K562 (cell line): ENCODE measurements around the gene S100A9. TPM values are rescaled to one million over a fixed set of nuclear protein-coding genes. Genes with fewer than 3 reads are reported as not detected.

Source experiments
- AFF1 ChIP-seq, 2 experiments: fragments of 450-650 bp; IDR thresholded peaks; 2 replicates each; pipeline ENCODE4 v1.6.1; 2018; ENCODE audit warnings: mild to moderate bottlenecking in 2 of 2, low read depth in 1 of 2; ENCODE audit not compliant: partially characterized antibody in 2 of 2
- ARID1B ChIP-seq: fragments of 450-650 bp; IDR thresholded peaks from 2 replicates; pipeline ENCODE4 v1.6.1; 2016; ENCODE audit warnings: antibody characterized with exemption, mild to moderate bottlenecking, inconsistent platforms
- ATF3 ChIP-seq, 2 experiments: fragments of 450-650 bp in 1 of 2; sonication (generic) in 1 of 2; formaldehyde crosslinking in 1 of 2; IDR thresholded peaks in 1 of 2; conservative IDR thresholded peaks in 1 of 2; 2 replicates each; pipeline versions ENCODE4 v1.6.1 to v1.8.1; 2016 to 2023; ENCODE audit warnings: mild to moderate bottlenecking in 2 of 2, moderate library complexity in 2 of 2, inconsistent platforms in 1 of 2, missing genetic modification reagents in 1 of 2
- CCNT2 ChIP-seq: IDR thresholded peaks from 2 replicates; pipeline ENCODE4 v1.6.1; 2011; ENCODE audit warnings: borderline replicate concordance, low read depth, mild to moderate bottlenecking, moderate library complexity, mixed read lengths, low read length; ENCODE audit not compliant: insufficient read length; ENCODE audit errors: extremely low read depth
- DPF2 ChIP-seq: fragments of 450-650 bp; IDR thresholded peaks from 2 replicates; pipeline ENCODE4 v1.6.1; 2016
- EP300 ChIP-seq: IDR thresholded peaks from 2 replicates; pipeline ENCODE4 v1.6.1; 2012; ENCODE audit warnings: low read length, improper control_type of control experiment
- FOXM1 ChIP-seq, 2 experiments: fragments of 450-650 bp in 1 of 2; sonication (generic) in 1 of 2; formaldehyde crosslinking in 1 of 2; IDR thresholded peaks; 2 replicates each; pipeline versions ENCODE4 v1.6.1 to v1.9.0; 2017 to 2022; ENCODE audit warnings: low read depth in 2 of 2, mild to moderate bottlenecking in 2 of 2, missing genetic modification reagents in 1 of 2, moderate library complexity in 1 of 2
- GATA2 ChIP-seq: sonication (generic); formaldehyde crosslinking; IDR thresholded peaks from 2 replicates; pipeline ENCODE4 v1.4.0; 2020; ENCODE audit warnings: mild to moderate bottlenecking, missing genetic modification reagents
- HES1 ChIP-seq: fragments of 450-650 bp; IDR thresholded peaks from 2 replicates; pipeline ENCODE4 v1.6.1; 2016; ENCODE audit warnings: low read depth, mild to moderate bottlenecking, moderate library complexity
- KLF16 ChIP-seq: IDR thresholded peaks from 2 replicates; pipeline ENCODE4 v1.6.1; 2016; ENCODE audit warnings: antibody characterized with exemption
- LEF1 ChIP-seq: fragments of 450-650 bp; IDR thresholded peaks from 2 replicates; pipeline ENCODE4 v1.6.1; 2016; ENCODE audit warnings: mild to moderate bottlenecking
- MTA2 ChIP-seq: fragments of 450-650 bp; IDR thresholded peaks from 2 replicates; pipeline ENCODE4 v1.6.1; 2016; ENCODE audit warnings: low read depth
- NCOA6 ChIP-seq: fragments of 450-650 bp; IDR thresholded peaks from 2 replicates; pipeline ENCODE4 v1.6.1; 2017; ENCODE audit warnings: mild to moderate bottlenecking
- NFE2 ChIP-seq: IDR thresholded peaks from 2 replicates; pipeline ENCODE4 v1.6.1; 2014; ENCODE audit warnings: antibody characterized with exemption, low read depth
- PTBP1 ChIP-seq: fragments of 200-400 bp; formaldehyde crosslinking; IDR thresholded peaks from 2 replicates; pipeline ENCODE4 v1.6.1; 2017; ENCODE audit warnings: low read depth, low read length
- SMAD4 ChIP-seq: fragments of 250-450 bp; sonication (Bioruptor Pico); conservative IDR thresholded peaks from 2 replicates; pipeline ENCODE4 v1.8.0; 2021; ENCODE audit warnings: inconsistent platforms, mild to moderate bottlenecking, moderate library complexity
- SMARCC2 ChIP-seq: fragments of 450-650 bp; IDR thresholded peaks from 2 replicates; pipeline ENCODE4 v1.6.1; 2017; ENCODE audit warnings: antibody characterized with exemption, moderate library complexity, mild to moderate bottlenecking, low read depth
- SOX6 ChIP-seq: fragments of 450-650 bp; IDR thresholded peaks from 2 replicates; pipeline ENCODE4 v1.6.1; 2014; ENCODE audit warnings: mild to moderate bottlenecking
- TAL1 ChIP-seq: fragments of 450-650 bp; IDR thresholded peaks from 2 replicates; pipeline ENCODE4 v1.6.1; 2016; ENCODE audit warnings: mild to moderate bottlenecking
- TCF3 ChIP-seq: sonication (generic); formaldehyde crosslinking; IDR thresholded peaks from 2 replicates; pipeline ENCODE4 v1.4.0; 2020; ENCODE audit warnings: mild to moderate bottlenecking, missing genetic modification reagents
- ZNF146 ChIP-seq: IDR thresholded peaks from one replicate; pipeline ENCODE4 v1.6.1; 2018; ENCODE audit warnings: missing compliant biosample characterization; ENCODE audit not compliant: unreplicated experiment
- ZNF41 ChIP-seq: fragments of 250-450 bp; sonication (Bioruptor Pico); conservative IDR thresholded peaks from 2 replicates; pipeline ENCODE4 v1.4.0; 2020; ENCODE audit warnings: mild to moderate bottlenecking
- polyA plus RNA-seq, 8 experiments: library from polyadenylated mRNA; depleted of rRNA in 4 of 8; stranded (reverse) in 5 of 8; unstranded in 3 of 8; fragments of >200 nt; fragmentation: Nextera tagmentation in 2 of 8; fragmentation: Illumina TruSeq in 1 of 8; extraction: Ambion mirVana in 2 of 8; extraction: Trizol in 1 of 8; gene quantifications; 2 replicates each; pipeline versions ENCODE4 v1.2.1 to v1.2.3, GENCODE V29; 2011 to 2014; ENCODE audit warnings: inconsistent platforms in 1 of 8, missing spikeins in 1 of 8
- total RNA-seq, 7 experiments: library from RNA; depleted of rRNA in 6 of 7; stranded (reverse); fragments of >200 nt in 6 of 7; fragmentation: Illumina TruSeq in 2 of 7; extraction: Trizol in 2 of 7; gene quantifications; 2 replicates each; pipeline versions ENCODE4 v1.2.1 to v1.2.3, GENCODE V29; 2011 to 2021; ENCODE audit warnings: low replicate concordance in 1 of 7
- TF ChIP-seq, protein P1 (sequence below), 2 experiments: fragments of 450-650 bp; conservative IDR thresholded peaks; 2 replicates each; pipeline ENCODE4 v1.6.1; 2017; ENCODE audit warnings: mild to moderate bottlenecking in 2 of 2, moderate library complexity in 2 of 2

S100A9 gene
- total and polyA plus RNA-seq, 9 of the 15 experiments (the other 6 are each of a cell fraction or from before 2014, with no cell fraction given), result 0.80 TPM; not detected in 8

GRCh38 chr1:153342178-153342577 lies 15.5 kb upstream of the S100A9 start (continued):
- peak in 1 of 2 experiments; percentile 16 for TF ChIP-seq AFF1 (IDR thresholded peaks at IDR 0.05; ENCODE audit: low read depth in 1 of 2, partially characterized antibody in 2 of 2)
- peak; percentile 89 for TF ChIP-seq ARID1B
- peak; percentile 53 for TF ChIP-seq DPF2
- TF ChIP-seq FOXM1 (IDR thresholded peaks at IDR 0.05; ENCODE audit: low read depth), result peak; percentile 67; the same call in 1 of the 2 replicates
- TF ChIP-seq FOXM1 (CRISPR knock-in tag; IDR thresholded peaks at IDR 0.05; ENCODE audit: low read depth), result no peak
- TF ChIP-seq SOX6, result peak; percentile 93
- no peak for TF ChIP-seq KLF16
- TF ChIP-seq ZNF146 (CRISPR knock-in tag), result no peak
- no peak for TF ChIP-seq NCOA6
- TF ChIP-seq, protein P1, sequence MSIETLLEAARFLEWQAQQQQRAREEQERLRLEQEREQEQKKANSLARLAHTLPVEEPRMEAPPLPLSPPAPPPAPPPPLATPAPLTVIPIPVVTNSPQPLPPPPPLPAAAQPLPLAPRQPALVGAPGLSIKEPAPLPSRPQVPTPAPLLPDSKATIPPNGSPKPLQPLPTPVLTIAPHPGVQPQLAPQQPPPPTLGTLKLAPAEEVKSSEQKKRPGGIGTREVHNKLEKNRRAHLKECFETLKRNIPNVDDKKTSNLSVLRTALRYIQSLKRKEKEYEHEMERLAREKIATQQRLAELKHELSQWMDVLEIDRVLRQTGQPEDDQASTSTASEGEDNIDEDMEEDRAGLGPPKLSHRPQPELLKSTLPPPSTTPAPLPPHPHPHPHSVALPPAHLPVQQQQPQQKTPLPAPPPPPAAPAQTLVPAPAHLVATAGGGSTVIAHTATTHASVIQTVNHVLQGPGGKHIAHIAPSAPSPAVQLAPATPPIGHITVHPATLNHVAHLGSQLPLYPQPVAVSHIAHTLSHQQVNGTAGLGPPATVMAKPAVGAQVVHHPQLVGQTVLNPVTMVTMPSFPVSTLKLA (conservative IDR thresholded peaks at IDR 0.05), result 0 out of 4 replicates have a peak, but pooled peaks of 1 of the 2 experiments have one; percentile 31
- peak; percentile 93 for TF ChIP-seq TAL1
- TF ChIP-seq NFE2, result peak; percentile 52; the same call in 1 of the 2 replicates
- TF ChIP-seq MTA2, result peak; percentile 81
- peak; percentile 93 for TF ChIP-seq EP300
- TF ChIP-seq ZNF41 (CRISPR knock-in tag), result no peak
- peak; percentile 35; the same call in 1 of the 2 replicates for TF ChIP-seq ATF3 (IDR thresholded peaks at IDR 0.05)
- no peak for TF ChIP-seq ATF3 (CRISPR knock-in tag; conservative IDR thresholded peaks at IDR 0.05)
- peak; percentile 60; the same call in 1 of the 2 replicates for TF ChIP-seq LEF1
- TF ChIP-seq GATA2, result peak; percentile 46; the same call in 1 of the 2 replicates
- peak; percentile 24; the same call in 1 of the 2 replicates for TF ChIP-seq HES1
- TF ChIP-seq SMAD4 (CRISPR knock-in tag), result 0 out of 2 replicates have a peak, but pooled peaks have one; percentile 43
- peak; percentile 34; the same call in 1 of the 2 replicates for TF ChIP-seq SMARCC2
- TF ChIP-seq PTBP1, result no peak
- TF ChIP-seq TCF3 (CRISPR knock-in tag), result peak; percentile 85
- TF ChIP-seq CCNT2, result peak; percentile 71
